Thyroid gland (tissue), 4 donors: Measurements from ENCODE around the gene ABCA3.

Experiments
- POLR2A ChIP-seq, 2 donors: fragments of 450-650 bp; IDR thresholded peaks; one replicate each; pipeline ENCODE4 v1.6.1; 2017; ENCODE audit warnings: antibody characterized with exemption in 2 of 2, mild to moderate bottlenecking in 2 of 2, moderate library complexity in 1 of 2
- TF ChIP-seq, protein P1 (sequence below), 6 experiments: fragments of 200-600 bp in 3 of 6; fragments of 450-650 bp in 3 of 6; sonication (generic) in 3 of 6; IDR thresholded peaks; one replicate each; pipeline ENCODE4 v1.5.1; 2016 to 2019; ENCODE audit warnings: antibody characterized with exemption in 6 of 6, mild to moderate bottlenecking in 2 of 6, inconsistent platforms in 1 of 6, moderate library complexity in 1 of 6

DNA sequence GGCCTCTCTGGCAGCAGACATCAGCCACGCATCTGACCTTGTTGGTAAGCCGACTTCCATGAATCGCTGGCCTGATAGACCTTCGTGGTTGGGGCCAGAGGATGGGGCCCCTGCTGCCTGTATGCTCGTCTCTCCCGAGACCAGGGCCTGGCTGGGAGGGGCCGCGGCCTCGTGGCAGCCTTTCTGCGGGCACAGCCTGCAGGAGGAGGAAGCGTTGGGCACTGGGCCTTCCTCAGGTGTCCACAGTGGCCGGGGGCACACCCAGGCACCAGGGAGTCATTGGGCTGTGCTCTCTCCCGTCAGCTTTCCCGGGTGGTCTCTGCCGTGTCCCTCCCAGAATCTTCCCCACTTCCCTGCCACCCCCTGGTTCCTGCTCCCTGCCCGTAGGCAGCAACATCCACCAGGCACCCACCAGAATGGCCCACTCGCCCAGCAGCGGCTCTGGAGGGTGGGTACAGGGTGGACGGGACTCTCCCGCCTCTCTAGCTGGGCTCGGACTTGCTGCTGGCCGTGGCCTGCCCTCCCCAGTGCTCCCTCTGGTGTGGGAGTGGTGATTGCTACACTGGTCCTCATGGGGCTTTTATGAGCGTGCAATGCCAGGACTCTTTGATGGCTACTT, 110.8 kb downstream of the ABCA3 start:
- no peak for TF ChIP-seq POLR2A (IDR thresholded peaks at IDR 0.05)
- TF ChIP-seq, protein P1, sequence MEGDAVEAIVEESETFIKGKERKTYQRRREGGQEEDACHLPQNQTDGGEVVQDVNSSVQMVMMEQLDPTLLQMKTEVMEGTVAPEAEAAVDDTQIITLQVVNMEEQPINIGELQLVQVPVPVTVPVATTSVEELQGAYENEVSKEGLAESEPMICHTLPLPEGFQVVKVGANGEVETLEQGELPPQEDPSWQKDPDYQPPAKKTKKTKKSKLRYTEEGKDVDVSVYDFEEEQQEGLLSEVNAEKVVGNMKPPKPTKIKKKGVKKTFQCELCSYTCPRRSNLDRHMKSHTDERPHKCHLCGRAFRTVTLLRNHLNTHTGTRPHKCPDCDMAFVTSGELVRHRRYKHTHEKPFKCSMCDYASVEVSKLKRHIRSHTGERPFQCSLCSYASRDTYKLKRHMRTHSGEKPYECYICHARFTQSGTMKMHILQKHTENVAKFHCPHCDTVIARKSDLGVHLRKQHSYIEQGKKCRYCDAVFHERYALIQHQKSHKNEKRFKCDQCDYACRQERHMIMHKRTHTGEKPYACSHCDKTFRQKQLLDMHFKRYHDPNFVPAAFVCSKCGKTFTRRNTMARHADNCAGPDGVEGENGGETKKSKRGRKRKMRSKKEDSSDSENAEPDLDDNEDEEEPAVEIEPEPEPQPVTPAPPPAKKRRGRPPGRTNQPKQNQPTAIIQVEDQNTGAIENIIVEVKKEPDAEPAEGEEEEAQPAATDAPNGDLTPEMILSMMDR (IDR thresholded peaks at IDR 0.05): no peak
